Upper lobe of left lung (tissue), 4 donors: Measurements from ENCODE around the gene SPOCK2.

Experiments used
- EP300 ChIP-seq, 4 donors: sonication (generic); formaldehyde crosslinking; IDR thresholded peaks; one replicate each; pipeline ENCODE4 v1.5.1; 2017; ENCODE audit warnings: antibody characterized with exemption in 4 of 4, control low read depth in 2 of 4
- POLR2A ChIP-seq, 4 donors: fragments of 450-650 bp; IDR thresholded peaks; one replicate each; pipeline ENCODE4 v1.5.1; 2016 to 2017; ENCODE audit warnings: antibody characterized with exemption in 4 of 4, mild to moderate bottlenecking in 2 of 4
- POLR2AphosphoS5 ChIP-seq, 2 donors: sonication (generic); formaldehyde crosslinking; IDR thresholded peaks; one replicate each; pipeline ENCODE4 v1.5.1; 2017; ENCODE audit warnings: antibody characterized with exemption in 2 of 2
- TF ChIP-seq, protein P1 (sequence below), 6 experiments: fragments of 450-650 bp in 4 of 6; fragments of 200-600 bp in 2 of 6; sonication (generic) in 2 of 6; IDR thresholded peaks; one replicate each; pipeline ENCODE4 v1.5.1; 2016 to 2019; ENCODE audit warnings: antibody characterized with exemption in 6 of 6

DNA sequence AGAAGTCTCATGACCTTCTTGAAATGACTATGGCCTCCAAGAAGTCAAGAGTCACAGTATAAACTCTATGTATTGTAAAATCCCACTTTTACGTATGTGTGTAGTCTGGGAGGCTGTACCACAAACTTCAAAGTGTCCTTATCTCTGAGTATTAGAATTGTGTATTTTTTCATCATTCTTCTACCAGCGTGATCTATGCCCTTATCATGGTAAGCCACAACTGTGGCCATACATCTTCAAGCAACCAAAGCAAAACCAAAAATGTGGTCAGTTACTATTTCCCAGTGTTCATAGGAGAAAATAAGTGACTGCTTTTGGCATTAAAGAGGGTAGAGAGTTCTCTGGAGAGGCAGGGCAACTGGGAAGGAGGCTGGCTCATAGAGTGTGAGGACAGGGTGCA, 42.8 kb downstream of the SPOCK2 start:
- TF ChIP-seq, protein P1, sequence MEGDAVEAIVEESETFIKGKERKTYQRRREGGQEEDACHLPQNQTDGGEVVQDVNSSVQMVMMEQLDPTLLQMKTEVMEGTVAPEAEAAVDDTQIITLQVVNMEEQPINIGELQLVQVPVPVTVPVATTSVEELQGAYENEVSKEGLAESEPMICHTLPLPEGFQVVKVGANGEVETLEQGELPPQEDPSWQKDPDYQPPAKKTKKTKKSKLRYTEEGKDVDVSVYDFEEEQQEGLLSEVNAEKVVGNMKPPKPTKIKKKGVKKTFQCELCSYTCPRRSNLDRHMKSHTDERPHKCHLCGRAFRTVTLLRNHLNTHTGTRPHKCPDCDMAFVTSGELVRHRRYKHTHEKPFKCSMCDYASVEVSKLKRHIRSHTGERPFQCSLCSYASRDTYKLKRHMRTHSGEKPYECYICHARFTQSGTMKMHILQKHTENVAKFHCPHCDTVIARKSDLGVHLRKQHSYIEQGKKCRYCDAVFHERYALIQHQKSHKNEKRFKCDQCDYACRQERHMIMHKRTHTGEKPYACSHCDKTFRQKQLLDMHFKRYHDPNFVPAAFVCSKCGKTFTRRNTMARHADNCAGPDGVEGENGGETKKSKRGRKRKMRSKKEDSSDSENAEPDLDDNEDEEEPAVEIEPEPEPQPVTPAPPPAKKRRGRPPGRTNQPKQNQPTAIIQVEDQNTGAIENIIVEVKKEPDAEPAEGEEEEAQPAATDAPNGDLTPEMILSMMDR (IDR thresholded peaks at IDR 0.05), result no peak
- no peak for TF ChIP-seq EP300 (IDR thresholded peaks at IDR 0.05)
- TF ChIP-seq POLR2AphosphoS5 (IDR thresholded peaks at IDR 0.05), result no peak
- no peak for TF ChIP-seq POLR2A (IDR thresholded peaks at IDR 0.05)
